Right ventricle myocardium superior (tissue), 1 donor: ENCODE data around the gene DNAJC16. TPM values are rescaled to one million over a fixed set of nuclear protein-coding genes. Genes with fewer than 3 reads are reported as not detected.
A peak's percentile ranks its signal among the peaks of the same experiment; 100 is the strongest.
"Not testable (repeated sequence)": the region's sequence is repeated elsewhere in the genome, so short reads cannot be mapped to it uniquely, and the experiment has no call there.

Source experiments
- ATAC-seq: fragments of 200-7000 bp; cut with Tn5 transposase; one replicate; pipeline ENCODE4 v1.9.1; 2020; ENCODE audit warnings: mild to moderate bottlenecking; ENCODE audit not compliant: poor library complexity
- DNase-seq: peaks from one replicate; pipeline ENCODE4 v3.0.0-alpha.2; 2020
- intact Hi-C: fragments of 100-400 bp; cut with DNase I; formaldehyde crosslinking; loops from one replicate; pipeline ENCODE4 v1.11.2; 2022
- total RNA-seq: library from RNA; stranded (reverse); fragmentation: NEBNext Ultra II Directional; extraction: Animal tissue kit (Norgen Biotek cat#: 25700); gene quantifications from one replicate; pipeline ENCODE4 v1.2.1, GENCODE V29; 2021
- donor health status: DM: no; HTN: yes; CAD: no; lungs with severe emphysema.

The DNAJC16 gene
- total RNA-seq, 1 donor from 2014 or later: 16.6 TPM

DNA sequence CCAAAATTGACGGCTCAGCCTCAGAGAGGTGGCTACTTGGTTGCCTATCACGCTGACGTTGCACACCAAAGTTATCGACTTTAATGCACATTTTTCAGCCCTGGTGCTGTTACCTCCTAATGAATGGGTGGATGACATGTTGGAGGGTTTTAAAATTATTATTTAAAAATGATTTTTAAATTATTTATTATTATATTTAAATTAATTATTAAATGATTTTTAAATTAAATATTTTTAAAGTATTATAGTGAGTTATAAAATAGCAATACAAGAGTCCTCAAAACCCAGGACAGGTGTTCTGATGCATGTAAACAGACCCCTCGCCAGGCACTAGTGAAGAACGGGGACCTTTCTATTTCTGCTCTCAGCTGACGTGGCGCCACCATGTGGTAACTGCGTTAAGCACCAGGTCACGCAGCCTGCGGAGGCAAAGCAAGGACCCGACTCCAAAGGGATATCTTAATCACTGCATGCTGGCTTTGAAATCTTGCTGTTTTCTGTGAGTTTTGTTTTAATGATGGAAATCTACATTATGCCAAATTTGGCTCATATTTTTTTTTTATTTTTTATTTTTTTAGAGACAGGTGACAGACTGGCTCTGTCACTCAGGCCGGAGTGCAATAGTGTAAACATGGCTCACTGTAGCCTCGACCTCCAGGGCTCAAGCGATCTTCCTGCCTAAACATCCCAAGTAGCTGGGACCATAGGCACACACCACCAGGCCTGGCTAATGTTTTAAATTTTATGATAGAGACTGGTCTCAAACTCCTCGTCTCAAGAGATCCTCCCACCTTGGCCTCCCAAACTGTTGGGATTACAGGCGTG lies 25.2 kb upstream of the DNAJC16 start:
- intact Hi-C loops: no loop called here
- DNase-seq: peak; percentile 72
- ATAC-seq: peak; percentile 71

- no peak for DNase-seq
- ATAC-seq: no peak
- intact Hi-C loops: no loop called here
Observed at GRCh38 chr1:15504436-15504835, 22.2 kb upstream of the DNAJC16 start.

- no peak for ATAC-seq
- DNase-seq: no peak
- intact Hi-C loops: no loop called here
Observed at GRCh38 chr1:15506831-15507230, 19.8 kb upstream of the DNAJC16 start.

GRCh38 chr1:15507278-15507677 lies 19.4 kb upstream of the DNAJC16 start:
- intact Hi-C loops: no loop called here

GRCh38 chr1:15508700-15509487 lies 17.8 kb upstream of the DNAJC16 start:
- intact Hi-C loops: no loop called here
- DNase-seq: no peak
- ATAC-seq: no peak

More at GRCh38 chr1:15507278-15507677, 19.4 kb upstream of the DNAJC16 start:
- peak; percentile 77 for ATAC-seq
- DNase-seq: no peak

DNA sequence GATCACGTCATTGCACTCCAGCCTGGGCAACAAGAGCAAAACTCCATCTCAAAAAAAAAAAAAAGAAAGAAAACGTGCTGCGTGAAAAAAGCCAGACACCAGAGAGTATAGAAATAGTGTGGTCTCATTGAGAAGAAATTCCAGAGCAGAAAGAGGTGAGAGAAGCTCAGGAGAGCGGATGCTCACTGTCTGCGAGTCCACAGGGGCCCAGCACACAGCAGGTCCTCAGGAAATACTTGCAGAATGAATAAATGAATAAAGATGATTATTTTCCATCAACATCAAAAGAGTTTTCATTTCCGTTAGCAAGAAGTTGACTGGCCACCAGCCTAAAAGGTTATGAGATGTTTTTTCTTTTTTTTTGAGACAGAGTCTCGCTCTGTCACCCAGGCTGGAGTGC lies 17.1 kb upstream of the DNAJC16 start:
- DNase-seq (no peak), ATAC-seq (no peak)
- intact Hi-C loops: no loop called here

DNA sequence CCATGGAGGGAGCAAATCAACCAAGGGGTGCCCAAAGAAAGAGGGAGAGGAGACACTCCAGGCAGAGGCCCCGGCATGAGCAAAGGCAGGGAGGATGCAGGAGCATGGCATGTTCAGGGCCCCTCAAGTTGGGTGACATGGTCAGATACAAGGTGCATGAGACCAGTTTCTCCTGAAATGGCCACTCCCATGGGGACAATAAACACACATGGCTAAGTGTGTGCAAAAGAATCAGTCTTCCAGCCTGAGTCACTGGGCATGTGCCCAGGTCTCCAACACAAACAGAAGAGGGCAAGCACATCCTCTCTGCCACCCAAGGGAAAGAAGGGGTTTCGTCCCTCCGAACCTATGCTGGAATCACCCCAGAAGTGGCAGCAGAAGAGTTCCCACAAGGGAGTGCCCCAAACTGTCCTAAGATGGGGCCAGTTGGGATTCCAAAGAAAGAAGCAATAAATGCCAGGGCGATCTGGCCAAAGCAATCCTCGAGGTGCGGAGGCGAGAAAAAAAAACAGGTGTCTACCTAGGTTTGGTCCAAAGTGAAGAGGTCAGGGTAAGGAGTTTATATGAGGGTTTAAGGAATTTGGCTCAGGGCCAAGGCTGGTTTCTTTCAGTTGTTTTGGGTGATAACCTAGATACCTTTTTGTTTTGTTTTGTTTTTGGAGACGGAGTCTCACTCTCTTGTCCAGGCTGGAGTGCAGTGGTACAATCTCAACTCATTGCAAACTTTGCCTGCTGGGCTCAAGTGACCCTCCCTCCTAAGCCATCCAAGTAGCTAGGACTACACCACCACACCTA lies 15.8 kb upstream of the DNAJC16 start:
- no peak for ATAC-seq

DNA sequence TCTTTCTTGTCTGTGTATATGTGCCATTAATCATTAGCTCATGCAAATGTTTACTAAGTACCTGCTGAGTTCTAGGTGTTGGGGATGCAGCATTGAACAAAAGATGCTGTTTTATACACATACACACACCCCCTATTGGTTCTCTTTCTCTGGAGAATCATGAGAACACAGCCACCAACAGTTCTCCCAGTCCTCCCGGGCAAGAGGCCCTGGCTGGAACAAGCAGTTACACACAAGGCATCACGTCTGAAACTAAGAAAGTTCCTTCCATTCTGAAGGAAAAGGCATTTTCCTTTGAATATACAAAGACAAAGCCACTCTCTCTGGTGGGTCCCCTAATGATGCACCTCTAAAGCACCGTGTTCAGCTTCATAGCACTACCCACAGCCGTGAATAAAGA lies 13.5 kb upstream of the DNAJC16 start:
- intact Hi-C loops: no loop called here
- DNase-seq (no peak), ATAC-seq (no peak)

More for the DNA sequence above, 15.8 kb upstream of the DNAJC16 start:
- intact Hi-C loops: no loop called here
- no peak for DNase-seq

DNA sequence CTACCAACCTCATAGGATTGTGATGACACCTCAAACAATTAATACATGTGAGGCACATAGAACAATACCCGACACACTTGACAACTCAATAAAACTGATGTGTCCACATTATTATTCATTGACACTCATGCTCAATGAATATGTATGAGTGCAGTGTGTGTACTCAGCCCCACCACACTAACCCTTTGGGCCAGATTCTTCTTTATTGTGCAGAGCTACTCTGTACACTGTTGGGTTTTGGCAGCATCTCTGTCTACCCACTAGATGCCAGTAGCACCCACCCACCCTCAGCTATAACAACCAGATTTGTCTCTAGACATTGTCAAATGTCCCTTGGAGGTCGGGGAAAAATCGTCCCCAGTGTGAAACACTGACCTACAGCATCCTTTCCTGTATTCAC lies 12.7 kb upstream of the DNAJC16 start:
- no peak for ATAC-seq
- intact Hi-C loops: no loop called here
- no peak for DNase-seq

DNA sequence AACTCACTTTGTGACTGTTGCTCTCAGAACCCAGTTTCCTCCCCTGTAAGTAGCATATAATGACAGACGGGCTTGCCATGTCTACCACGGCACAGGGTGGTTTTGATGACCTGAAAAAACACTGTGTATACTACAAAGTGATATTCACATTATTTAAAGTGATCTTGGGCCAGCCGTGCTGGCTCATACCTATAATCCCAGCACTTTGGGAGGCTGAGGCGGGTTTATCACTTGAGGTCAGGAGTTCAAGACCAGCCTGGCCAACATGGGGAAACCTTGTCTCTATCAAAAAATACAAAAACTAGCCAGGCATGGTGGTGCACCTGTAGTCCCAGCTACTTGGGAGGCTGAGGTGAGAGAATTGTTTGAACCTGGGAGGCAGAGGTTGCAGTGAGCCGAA lies 12.1 kb upstream of the DNAJC16 start:
- ATAC-seq, intact Hi-C loops, DNase-seq: not testable (repeated sequence)

GRCh38 chr1:15515022-15515663 lies 11.5 kb upstream of the DNAJC16 start:
- ATAC-seq (no peak), DNase-seq (no peak)
- intact Hi-C loops: no loop called here

GRCh38 chr1:15519625-15520024 lies 7.0 kb upstream of the DNAJC16 start:
- DNase-seq (no peak), ATAC-seq (no peak)
- intact Hi-C loops: no loop called here

- ATAC-seq, DNase-seq, intact Hi-C loops: not testable (repeated sequence)
Observed at GRCh38 chr1:15521206-15521906, 5.3 kb upstream of the DNAJC16 start.

DNA sequence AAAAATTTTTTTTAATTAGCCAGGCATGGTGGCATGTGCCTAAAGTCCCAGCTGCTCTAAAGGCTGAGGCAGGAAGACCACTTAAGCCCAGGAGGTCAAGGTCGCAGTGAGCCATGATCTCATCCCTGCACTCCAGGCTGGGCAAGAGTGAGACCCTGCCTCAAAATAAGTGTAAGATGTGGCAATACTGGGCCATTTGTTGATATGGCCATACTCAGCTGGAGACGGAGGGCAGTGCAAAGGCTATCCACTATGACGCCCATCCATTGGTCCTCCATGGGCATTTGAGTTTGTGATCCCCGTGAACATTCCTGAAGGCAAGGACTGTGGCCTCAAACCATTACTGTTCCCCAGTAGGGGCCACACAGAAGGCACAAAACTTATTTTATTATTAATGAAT lies 4.1 kb upstream of the DNAJC16 start:
- no peak for DNase-seq
- no peak for ATAC-seq
- intact Hi-C loops: no loop called here

DNA sequence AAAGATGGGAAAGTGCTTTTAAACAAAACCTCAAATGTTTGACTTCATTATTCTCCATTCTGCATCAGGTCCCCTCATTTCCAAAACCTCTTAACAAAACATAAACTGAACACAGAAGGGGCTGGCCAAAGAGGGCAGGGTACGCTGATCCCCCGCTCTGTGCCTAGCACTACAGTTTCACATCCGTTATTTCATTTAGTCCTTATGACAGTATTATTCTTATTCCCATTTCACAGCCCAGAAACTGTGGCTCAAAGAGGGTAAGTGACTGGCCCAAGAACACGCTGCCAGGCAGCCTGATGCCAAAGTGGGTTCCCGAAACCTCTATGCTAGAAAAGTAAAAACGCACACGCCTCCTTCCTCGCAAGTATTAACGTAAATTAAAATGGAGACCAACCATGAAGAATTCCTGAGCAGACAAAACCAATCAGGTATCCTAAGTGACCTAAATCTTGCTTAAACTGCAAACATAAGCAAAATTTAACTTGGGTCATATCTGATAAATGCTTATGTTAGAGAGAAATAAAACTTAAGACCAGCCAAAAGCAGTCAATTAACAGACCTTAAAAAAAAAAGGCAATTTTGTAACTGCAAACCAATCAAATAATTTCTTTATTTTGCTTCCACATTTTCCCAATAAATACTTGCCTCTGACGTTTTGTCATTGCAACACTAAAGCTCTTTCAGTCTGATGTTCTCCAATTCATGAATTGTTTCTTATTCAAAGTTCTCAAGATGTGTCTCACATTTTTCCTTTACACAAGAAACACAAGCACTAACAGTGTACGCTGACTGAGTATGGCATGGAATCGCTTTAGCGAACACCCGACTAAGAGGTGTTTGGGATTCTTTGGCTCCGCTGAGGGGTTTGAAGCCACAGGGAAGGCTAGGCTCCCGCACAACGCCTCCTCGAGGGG lies 3.3 kb upstream of the DNAJC16 start:
- intact Hi-C loops: no loop called here
- no peak for DNase-seq
- ATAC-seq: no peak

- ATAC-seq (no peak), DNase-seq (no peak)
- intact Hi-C loops: no loop called here
Observed at GRCh38 chr1:15524021-15524282, 2.7 kb upstream of the DNAJC16 start, which contains the start of gene CASP9. Gene CASP9 (minus strand): TSS chr1:15524215. CDS start chr1:15524200, 15 bp downstream.

DNA sequence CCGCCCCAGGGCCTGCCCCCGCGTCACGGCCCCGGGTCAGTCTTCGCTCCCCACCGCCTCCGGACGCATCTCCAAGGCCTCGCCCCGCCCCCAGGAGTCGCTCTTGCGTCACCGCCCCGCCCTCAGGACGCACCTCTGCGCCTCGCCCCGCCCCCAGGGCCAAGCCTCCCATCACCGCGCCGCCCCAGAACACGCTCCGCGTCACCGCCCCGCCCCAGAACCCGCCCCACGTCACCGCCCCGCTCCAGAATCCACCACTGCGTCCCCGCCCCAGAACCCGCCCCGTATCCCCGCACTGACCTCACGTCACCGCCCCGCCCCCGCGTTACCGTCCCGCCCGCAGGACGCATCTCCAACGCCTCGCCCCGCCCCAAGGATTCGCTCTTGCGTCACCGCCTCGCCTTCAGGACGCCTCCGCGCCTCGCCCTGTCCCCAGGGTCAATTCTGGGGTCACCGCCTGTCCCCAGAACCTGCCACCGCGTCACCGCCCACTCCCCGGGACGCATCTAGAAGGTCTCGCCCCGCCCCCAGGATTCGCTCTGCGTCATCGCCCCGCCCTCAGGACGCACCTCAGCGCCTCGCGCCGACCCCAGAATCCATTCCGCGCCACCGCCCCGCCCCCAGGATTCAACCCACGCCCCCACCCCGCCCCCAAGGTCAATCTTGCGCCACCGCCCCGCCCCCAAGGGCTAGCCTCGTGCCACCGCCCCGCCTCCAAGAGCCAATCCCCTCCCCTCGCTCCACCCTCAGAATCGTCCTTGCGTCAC lies 2.2 kb upstream of the DNAJC16 start:
- ATAC-seq (peak; percentile 75), DNase-seq (peak; percentile 100)
- intact Hi-C loops: no loop called here
